Measurements from ENCODE around the gene ADAMTS2.

ADAMTS2 gene

GRCh38 chr5:179191506-179192184, 153.6 kb downstream of the ADAMTS2 start:
- DNase-seq = no peak

- DNase-seq = no peak
Measured at GRCh38 chr5:179190851-179191505, 154.3 kb downstream of the ADAMTS2 start.

- DNase-seq = no peak
Measured at GRCh38 chr5:179188636-179189035, 156.6 kb downstream of the ADAMTS2 start.

GRCh38 chr5:179187681-179188575, 157.3 kb downstream of the ADAMTS2 start:
- DNase-seq = no peak

GRCh38 chr5:179187229-179187678, 158.0 kb downstream of the ADAMTS2 start:
- DNase-seq = no peak

DNA sequence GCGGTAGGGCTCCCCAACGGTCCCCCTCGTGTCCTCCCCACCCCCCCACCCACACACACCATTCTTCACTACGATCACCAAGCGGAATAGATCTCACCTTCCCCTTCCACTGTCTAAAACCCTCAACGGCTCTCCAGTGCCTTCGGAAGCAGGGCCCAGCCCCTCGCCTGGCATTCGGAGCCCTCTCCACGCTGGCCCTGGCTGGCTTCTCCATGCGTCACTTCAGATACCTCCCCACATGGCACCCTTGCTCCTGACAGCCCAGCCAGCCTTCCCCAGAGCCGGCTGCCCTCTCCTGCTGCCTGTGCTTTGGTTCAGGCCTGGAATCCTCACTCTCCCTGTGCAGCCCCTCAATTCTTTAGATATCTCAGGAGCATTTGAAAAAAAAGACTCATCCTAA, 158.5 kb downstream of the ADAMTS2 start:
- DNase-seq = no peak

DNA sequence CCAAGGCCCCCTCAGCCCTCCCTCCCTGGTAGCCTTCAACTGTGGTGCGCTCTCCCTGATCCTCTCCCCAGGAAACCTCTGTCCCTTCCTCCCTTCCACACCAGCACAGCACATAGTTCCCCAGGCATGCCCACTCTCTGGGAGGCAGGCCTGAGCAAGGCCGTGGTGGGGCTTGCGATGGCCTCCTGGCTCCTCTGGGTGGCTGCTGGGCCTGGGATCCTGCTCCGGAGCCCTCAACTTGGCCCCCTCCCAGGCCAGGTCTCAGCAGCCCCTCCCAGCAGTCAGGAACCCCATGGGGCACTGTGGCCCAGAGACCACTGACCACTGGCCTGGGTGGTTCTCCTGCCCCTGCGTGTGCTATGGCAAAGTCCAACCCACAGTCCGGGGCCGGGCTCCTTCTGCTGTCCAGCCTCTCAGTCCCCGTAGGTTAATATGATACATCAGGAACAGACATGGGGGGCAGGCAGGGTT, 159.3 kb downstream of the ADAMTS2 start:
- no peak for DNase-seq

DNA sequence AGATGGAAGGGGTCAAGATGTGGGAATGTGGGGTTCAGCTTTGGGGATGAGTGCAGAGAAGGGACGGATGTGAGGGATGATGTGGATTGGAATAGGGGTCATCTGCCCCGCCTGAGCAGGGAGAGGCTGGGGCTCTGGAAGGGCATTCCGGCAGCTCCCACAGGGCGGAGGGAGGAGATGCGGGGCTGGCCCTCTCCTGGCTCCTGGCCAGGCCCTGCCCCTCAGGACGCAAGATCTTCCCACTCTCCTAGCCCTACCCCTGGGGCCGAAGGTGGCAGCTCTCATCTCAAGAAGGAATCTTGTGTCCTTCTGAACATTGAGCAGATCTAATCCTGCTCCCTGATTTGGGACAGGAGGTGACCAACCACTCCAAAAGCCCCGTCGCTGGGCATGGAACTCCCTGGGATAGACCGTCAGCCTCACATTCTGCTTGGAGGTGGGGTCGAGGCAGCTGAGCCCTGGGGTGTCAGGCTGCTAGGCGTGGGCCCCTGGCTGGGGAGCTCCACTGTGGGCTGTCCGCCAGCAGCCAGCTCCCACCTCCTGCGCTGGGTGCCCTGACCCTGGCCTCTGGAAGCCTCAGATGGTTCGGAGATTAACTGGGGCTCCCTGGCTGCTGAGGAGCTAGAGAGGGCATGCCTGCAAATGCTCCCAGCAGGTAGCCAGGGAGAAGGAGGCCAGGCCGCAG, 159.9 kb downstream of the ADAMTS2 start:
- no peak for DNase-seq

DNA sequence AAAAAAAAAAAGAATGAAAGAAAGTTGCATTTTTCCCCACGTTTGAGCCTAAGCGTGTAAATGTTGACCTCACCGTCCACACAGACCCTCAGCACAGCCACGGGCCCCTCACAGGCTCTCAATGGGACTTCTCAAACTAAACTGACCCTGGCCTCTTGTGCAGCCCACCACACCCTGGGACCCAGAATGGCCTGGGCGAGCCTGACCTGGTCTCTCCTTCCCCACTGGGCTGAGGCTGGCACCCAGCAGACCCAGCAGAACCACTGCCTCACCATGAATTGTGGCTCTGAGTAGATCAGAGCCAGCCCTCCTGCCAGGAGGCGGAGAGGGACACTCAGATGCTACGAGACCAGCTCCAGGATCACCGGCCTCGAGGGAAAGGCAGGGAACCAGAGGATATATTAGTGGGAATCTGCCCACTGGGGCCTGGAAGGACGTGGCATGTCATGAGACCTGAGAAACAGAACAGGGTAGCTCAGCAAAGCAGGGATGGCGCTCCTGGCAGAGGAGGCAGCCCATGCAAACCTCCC, 160.7 kb downstream of the ADAMTS2 start:
- DNase-seq = no peak

DNA sequence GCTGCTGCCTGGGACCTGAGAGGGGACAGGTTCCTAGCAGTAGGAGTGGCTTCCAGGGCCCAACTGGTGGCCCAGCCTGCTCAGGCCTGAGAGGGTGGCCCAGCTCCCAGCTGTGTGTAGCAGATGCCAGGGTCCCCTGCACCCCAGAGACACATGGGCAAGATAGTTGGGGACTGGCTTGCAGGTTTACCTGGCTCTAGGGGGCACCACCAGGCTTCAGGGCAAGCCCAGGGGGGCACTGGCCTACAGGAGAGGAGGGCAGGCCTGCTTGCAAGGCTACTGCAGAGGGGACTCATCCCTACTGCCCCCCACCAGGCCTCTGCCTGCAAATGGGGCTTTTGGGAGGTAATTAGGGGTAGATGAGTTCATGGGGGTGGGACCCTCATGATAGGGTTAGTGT, 161.8 kb downstream of the ADAMTS2 start:
- no peak for DNase-seq

DNA sequence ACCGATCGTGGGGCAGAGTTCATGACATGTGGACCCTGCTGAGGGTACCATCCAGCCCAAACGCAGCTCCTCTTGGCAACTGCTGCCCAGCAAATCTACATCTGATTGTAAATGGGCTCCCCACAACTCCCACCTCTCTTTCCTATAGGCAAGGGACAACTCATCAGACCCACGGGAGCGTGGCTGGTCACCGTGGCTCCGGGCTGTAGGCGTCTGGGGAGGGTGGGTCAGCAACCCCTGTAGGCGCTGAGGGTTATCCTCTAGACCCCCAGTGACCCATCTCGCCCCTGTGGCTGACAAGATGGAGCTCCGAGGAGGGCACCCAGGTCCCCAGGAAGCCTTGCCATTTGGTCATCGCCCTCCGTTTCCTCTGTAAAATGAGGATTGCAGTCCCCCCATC, 162.7 kb downstream of the ADAMTS2 start:
- no peak for DNase-seq

DNA sequence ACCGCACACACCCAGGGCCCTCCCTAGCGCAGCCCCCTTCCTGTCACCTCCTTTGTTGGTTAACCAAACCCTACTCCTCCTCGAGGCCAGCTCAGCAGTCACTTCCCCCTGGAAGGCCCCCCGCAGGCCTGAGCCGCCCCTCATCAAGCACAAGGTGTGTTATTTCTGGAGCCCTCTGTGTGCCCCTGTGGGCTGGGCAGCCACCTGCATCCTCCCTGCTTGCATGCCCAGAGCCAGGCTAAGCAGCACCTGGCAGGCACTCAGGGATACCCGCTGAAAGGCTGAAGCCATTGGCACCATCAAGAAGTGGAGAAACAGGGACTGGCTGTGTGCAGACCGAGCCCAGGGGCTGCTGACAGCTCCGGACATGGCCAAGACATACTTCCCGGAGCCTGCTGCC, 163.3 kb downstream of the ADAMTS2 start:
- no peak for DNase-seq

DNA sequence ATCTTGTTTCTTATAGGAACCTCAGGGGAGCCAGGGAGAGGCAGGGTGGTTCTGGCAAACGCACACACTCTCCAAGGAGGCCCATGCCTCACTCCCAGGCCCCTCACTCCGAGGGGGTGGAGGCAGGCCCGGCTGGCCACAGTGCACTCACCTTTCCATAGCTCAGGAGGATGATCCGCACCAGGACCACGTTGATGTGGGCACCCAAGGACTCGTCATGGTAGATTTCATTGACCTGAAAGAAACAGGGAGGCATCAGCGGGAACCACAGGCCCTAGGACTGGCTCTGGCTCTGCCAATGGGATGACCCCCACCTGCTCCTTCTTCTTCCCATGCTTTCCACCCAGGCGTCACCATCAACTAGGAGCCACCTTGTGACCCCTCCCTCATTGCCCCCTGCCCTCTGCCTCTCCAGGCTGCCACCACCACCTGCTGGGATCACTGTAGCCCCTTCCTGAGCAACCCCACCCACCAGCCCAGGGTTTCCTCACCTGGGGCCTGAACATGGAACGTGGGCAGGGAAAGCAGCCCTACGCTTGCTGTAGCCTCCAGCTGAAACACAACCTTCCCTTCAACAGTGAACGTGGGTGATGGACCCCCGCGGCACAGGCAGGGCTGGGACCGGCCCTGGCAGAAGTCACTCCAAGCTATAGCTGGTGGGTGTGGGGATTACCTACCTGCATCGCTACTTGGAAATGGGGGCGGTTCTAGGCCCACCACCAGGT, 164.2 kb downstream of the ADAMTS2 start:
- DNase-seq = no peak

GRCh38 chr5:179180061-179180610, 165.1 kb downstream of the ADAMTS2 start:
- DNase-seq = no peak

- no peak for DNase-seq
Measured at GRCh38 chr5:179177711-179178575, 167.3 kb downstream of the ADAMTS2 start.

GRCh38 chr5:179176571-179177230, 168.6 kb downstream of the ADAMTS2 start:
- no peak for DNase-seq

- DNase-seq = no peak
Measured at GRCh38 chr5:179176166-179176565, 169.1 kb downstream of the ADAMTS2 start.

DNA sequence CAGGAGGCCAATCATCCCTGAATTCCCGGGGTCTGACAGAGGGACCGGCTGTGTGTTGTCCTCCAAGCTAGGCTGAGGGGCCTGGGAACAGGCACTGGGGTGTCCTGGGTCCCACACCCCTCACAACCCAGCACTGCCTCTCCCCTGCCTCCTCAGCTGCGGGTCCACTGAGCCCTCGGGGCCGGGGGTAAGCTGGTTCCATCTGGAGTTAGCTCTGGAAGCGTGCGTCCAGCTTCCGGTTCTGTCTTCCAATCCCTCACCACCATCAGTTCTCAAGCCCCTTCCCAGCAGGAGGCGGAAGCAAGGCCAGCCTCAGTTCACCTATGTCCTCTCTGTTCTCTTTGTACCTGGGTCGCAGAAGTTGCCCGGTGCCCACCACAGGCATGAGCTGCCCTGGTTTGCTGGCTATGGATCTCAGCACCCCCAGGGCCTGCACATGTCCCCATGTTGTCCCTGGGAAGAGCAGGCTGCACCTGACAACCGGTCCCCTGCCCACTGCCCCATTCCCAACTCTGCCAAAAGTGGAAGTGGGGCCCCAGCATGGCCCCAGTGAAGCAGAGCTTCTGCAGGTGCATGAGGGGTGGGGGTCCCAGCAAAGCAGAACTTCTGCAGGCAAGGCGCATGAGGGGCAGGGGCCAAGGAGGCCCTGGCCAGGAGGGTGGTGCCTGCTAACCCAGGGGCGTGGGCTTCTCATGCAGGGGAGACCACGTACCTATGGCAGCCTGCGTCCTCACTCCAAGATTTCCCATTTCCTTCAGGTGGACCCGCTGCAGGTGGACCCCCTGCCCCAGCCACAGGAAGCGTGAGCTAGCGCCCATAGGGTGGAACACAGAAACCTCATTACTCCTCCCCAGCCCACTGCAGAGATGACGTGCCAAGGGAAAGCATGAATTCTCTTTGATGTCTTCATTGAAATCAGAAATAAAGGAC, 173.2 kb downstream of the ADAMTS2 start:
- no peak for DNase-seq

DNA sequence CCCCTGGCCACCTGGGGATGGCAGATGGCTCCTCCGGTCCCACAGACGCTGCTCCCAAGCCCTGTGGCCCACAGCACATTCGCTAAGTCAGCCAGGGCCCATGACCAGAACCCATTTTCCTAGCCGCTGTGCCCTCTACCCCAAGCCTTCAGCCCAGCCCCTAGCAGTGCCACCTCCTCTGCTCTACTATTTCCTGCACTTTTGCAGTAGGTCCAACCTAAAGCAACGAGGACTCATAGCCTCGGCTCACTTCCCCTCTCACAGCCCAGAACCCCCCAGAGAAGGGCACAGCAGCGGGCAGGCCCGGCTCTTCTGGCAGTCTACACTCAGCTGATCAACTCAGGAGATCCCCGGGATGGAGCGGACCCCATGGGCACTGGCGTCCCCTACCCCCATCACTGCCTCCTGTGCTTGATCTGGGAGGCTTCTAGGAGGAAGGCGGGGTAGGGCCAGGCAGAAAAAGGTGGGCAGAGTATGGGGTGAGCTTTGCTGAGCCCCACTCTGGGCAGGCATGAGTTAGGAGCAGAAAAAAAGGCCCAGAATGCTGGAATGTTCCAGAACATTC, 173.9 kb downstream of the ADAMTS2 start:
- no peak for DNase-seq

All from COR-L47 (cell line).